HCT116 (cell line): ENCODE results near the gene ETFDH. TPM values are rescaled to one million over a fixed set of nuclear protein-coding genes. Genes with fewer than 3 reads are reported as not detected.

Experiments
- ATAC-seq: fragments of 200-7000 bp; cut with Tn5 transposase; 2 replicates; pipeline ENCODE4 v1.9.1; 2020; ENCODE audit warnings: mild to moderate bottlenecking, moderate library complexity
- BruUV-seq: library from RNA; stranded (reverse); fragments of 400-500 nt; replicated peaks from 2 replicates; lab custom pipeline; 2021; lab: Mats Ljungman, UMichigan
- CTCF ChIA-PET: fragments of 300-600 bp; sonication (Branson Sonifier 250); formaldehyde crosslinking; loops from one replicate; lab custom pipeline; 2021; ENCODE audit warnings: antibody characterized with exemption; lab: Charles Lee
- POLR2A ChIA-PET: fragments of 300-600, 350-600 bp; sonication (Branson Sonifier 250); formaldehyde crosslinking; loops from one replicate; lab custom pipeline; 2021; ENCODE audit warnings: antibody characterized with exemption; lab: Charles Lee
- RAD21 ChIA-PET, 2 experiments: fragments of 300-600 bp; sonication (Branson Sonifier 250); formaldehyde crosslinking; loops; one replicate each; lab custom pipeline; 2023; ENCODE audit warnings: low total read pairs in 2 of 2; ENCODE audit not compliant: uncharacterized antibody in 2 of 2, unreplicated experiment in 2 of 2, low non-redundant PET in 1 of 2; lab: Charles Lee
- DNase-seq: peaks from one replicate; pipeline ENCODE4 v3.0.0-alpha.2; 2010; ENCODE audit warnings: low read depth, low spot score
- H2AFZ ChIP-seq: fragments of 200-600 bp; shearing (Covaris generic), sonication (generic); 2 replicates; pipeline ENCODE4 v1.6.1; 2017; ENCODE audit warnings: low read depth, mixed run types, mixed read lengths, antibody characterized with exemption, low read length; ENCODE audit not compliant: poor library complexity, severe bottlenecking
- H3K27ac ChIP-seq: 2 replicates; pipeline ENCODE4 v1.5.1; 2012; ENCODE audit warnings: low read depth, low read length
- H3K27me3 ChIP-seq: fragments of 200-600 bp; sonication (generic); 2 replicates; pipeline ENCODE4 v1.6.1; 2016; ENCODE audit warnings: mixed run types, low read length, mixed read lengths; ENCODE audit not compliant: insufficient read depth
- H3K36me3 ChIP-seq, 2 experiments: fragments of 200-500 bp in 1 of 2; fragments of 200-600 bp in 1 of 2; sonication (Bioruptor generic) in 1 of 2; sonication (generic) in 1 of 2; 2 replicates each; pipeline versions ENCODE4 v1.5.1 to v1.6.1; 2014 to 2016; ENCODE audit warnings: low read length in 2 of 2, inconsistent platforms in 1 of 2, mixed read lengths in 1 of 2, mixed run types in 1 of 2; ENCODE audit not compliant: insufficient read depth in 2 of 2, control insufficient read depth in 1 of 2
- H3K4me1 ChIP-seq, 2 experiments: fragments of 200-600 bp in 1 of 2; sonication (generic) in 1 of 2; 2 replicates each; pipeline versions ENCODE4 v1.5.1 to v1.6.1; 2012 to 2017; ENCODE audit warnings: low read length in 2 of 2, inconsistent platforms in 1 of 2, mild to moderate bottlenecking in 1 of 2, mixed read lengths in 1 of 2, mixed run types in 1 of 2, moderate library complexity in 1 of 2; ENCODE audit not compliant: insufficient read depth in 2 of 2, control insufficient read depth in 1 of 2
- H3K4me2 ChIP-seq: fragments of 200-600 bp; sonication (generic); 2 replicates; pipeline ENCODE4 v1.6.1; 2017; ENCODE audit warnings: mixed run types, low read length, mixed read lengths
- H3K4me3 ChIP-seq, 2 experiments: fragments of 200-600 bp in 1 of 2; sonication (generic) in 1 of 2; replicated peaks in 1 of 2; 2 replicates each; pipeline ENCODE4 v1.5.1; 2011 to 2016; ENCODE audit warnings: low read length in 2 of 2, control low read depth in 1 of 2, low read depth in 1 of 2, mild to moderate bottlenecking in 1 of 2, mixed read lengths in 1 of 2, mixed run types in 1 of 2
- H3K79me2 ChIP-seq: fragments of 200-600 bp; sonication (generic); 2 replicates; pipeline ENCODE4 v1.6.1; 2017; ENCODE audit warnings: mild to moderate bottlenecking, mixed run types, low read length, moderate library complexity, mixed read lengths; ENCODE audit not compliant: insufficient read depth
- H3K9ac ChIP-seq: fragments of 200-600 bp; sonication (generic); 2 replicates; pipeline ENCODE4 v1.6.1; 2016; ENCODE audit warnings: low read length, mixed read lengths
- H3K9me2 ChIP-seq: fragments of 200-600 bp; sonication (generic), shearing (Covaris generic); 2 replicates; pipeline ENCODE4 v1.6.1; 2017; ENCODE audit warnings: mixed run types, mild to moderate bottlenecking, moderate library complexity; ENCODE audit not compliant: insufficient read depth
- H3K9me3 ChIP-seq, 2 experiments: fragments of 200-500 bp in 1 of 2; fragments of 200-600 bp in 1 of 2; sonication (Bioruptor generic) in 1 of 2; sonication (generic) in 1 of 2; 2 replicates each; pipeline ENCODE4 v1.6.1; 2014 to 2017; ENCODE audit warnings: low read length in 2 of 2, mixed read lengths in 2 of 2, inconsistent platforms in 1 of 2, low read depth in 1 of 2, mild to moderate bottlenecking in 1 of 2, mixed run types in 1 of 2, moderate library complexity in 1 of 2; ENCODE audit not compliant: control insufficient read depth in 1 of 2, insufficient read depth in 1 of 2
- H4K20me1 ChIP-seq: fragments of 200-600 bp; sonication (generic), shearing (Covaris generic); 2 replicates; pipeline ENCODE4 v1.6.1; 2017; ENCODE audit warnings: mixed run types, mild to moderate bottlenecking, moderate library complexity; ENCODE audit not compliant: insufficient read depth
- CBX3 ChIP-seq: IDR thresholded peaks from 2 replicates; pipeline ENCODE4 v1.6.1; 2012; ENCODE audit warnings: low read depth
- EGR1 ChIP-seq: IDR thresholded peaks from 2 replicates; pipeline ENCODE4 v1.6.1; 2012; ENCODE audit warnings: low read depth
- ELF1 ChIP-seq: IDR thresholded peaks from 2 replicates; pipeline ENCODE4 v1.6.1; 2012; ENCODE audit warnings: low read depth, borderline replicate concordance
- EZH2 ChIP-seq: fragments of 200-600 bp; sonication (generic); IDR thresholded peaks from 2 replicates; pipeline ENCODE4 v1.6.1; 2017; ENCODE audit warnings: antibody characterized with exemption, mixed run types
- EZH2phosphoT487 ChIP-seq: fragments of 200-600 bp; IDR thresholded peaks from 2 replicates; pipeline ENCODE4 v1.6.1; 2018; ENCODE audit warnings: antibody characterized with exemption, borderline replicate concordance
- FOSL1 ChIP-seq: IDR thresholded peaks from 2 replicates; pipeline ENCODE4 v1.6.1; 2012; ENCODE audit warnings: low read depth
- JUND ChIP-seq: IDR thresholded peaks from 2 replicates; pipeline ENCODE4 v1.6.1; 2012
- POLR2A ChIP-seq: IDR thresholded peaks from 2 replicates; pipeline ENCODE4 v1.7.0; 2011; ENCODE audit warnings: borderline replicate concordance; ENCODE audit not compliant: insufficient read depth, insufficient read length; ENCODE audit errors: extremely low read depth
- POLR2AphosphoS5 ChIP-seq: IDR thresholded peaks from 2 replicates; pipeline ENCODE4 v1.6.1; 2011; ENCODE audit warnings: mild to moderate bottlenecking, low read depth, low read length, moderate library complexity
- RAD21 ChIP-seq: IDR thresholded peaks from 2 replicates; pipeline ENCODE4 v1.6.1; 2012; ENCODE audit warnings: low read depth, mild to moderate bottlenecking
- SRF ChIP-seq: IDR thresholded peaks from 2 replicates; pipeline ENCODE4 v1.6.1; 2012; ENCODE audit warnings: low read depth
- TCF7L2 ChIP-seq: IDR thresholded peaks from 2 replicates; pipeline ENCODE4 v1.7.0; 2011; ENCODE audit warnings: borderline replicate concordance, inconsistent platforms; ENCODE audit not compliant: insufficient read depth, insufficient read length; ENCODE audit errors: extremely low read depth
- intact Hi-C: fragments of 100-400 bp; cut with micrococcal nuclease; formaldehyde crosslinking; loops from 2 replicates; pipeline ENCODE4 v1.10.0; 2022
- total RNA-seq: library from RNA; stranded (reverse); gene quantifications from one replicate; pipeline ENCODE4 v1.2.1, GENCODE V29; 2021; ENCODE audit not compliant: unreplicated experiment
- TF ChIP-seq, protein P1 (sequence below): IDR thresholded peaks from 2 replicates; pipeline ENCODE4 v1.6.1; 2012
- TF ChIP-seq, protein P2 (sequence below): IDR thresholded peaks from 2 replicates; pipeline ENCODE4 v1.6.1; 2012

Gene ETFDH
- total RNA-seq, 1 experiment from 2014 or later: 22.2 TPM

GRCh38 chr4:158724637-158725036 is 52.5 kb downstream of the ETFDH start:
- Histone ChIP-seq H4K20me1 (no peaks in the 10 kb centered on the region), H3K9me2 (no peaks in the 10 kb centered on the region), H2AFZ (peak overlapping the region; percentile 37), H3K4me2 (peak overlapping the region; percentile 98; the same call in 1 of the 2 replicates), H3K9ac (no peak overlapping the region), H3K9me3 (no peaks in the 10 kb centered on the region), H3K27me3 (peaks cover 7% of the 10 kb centered on the region; the same call in 1 of the 2 replicates), H3K4me3 (no peak overlapping the region), H3K36me3 (peaks cover 4 to 6% of the 10 kb centered on the region in 2 experiments; a peak in 3 of 4 replicates), H3K4me1 (peaks cover 2 to 21% of the 10 kb centered on the region in 2 experiments; a peak in 2 of 4 replicates), H3K79me2 (peaks cover 33% of the 10 kb centered on the region), H3K27ac (no peak overlapping the region)
- intact Hi-C loops: loop anchor here (5.0 kb wide), 1 partner anchor 52 kb away; the partner anchor contains the start of genes C4orf46 and ETFDH
- BruUV-seq: no TSS peak
- ChIA-PET POLR2A (no interaction called here), RAD21 (no interaction called here), CTCF (no interaction called here)
- TF ChIP-seq EZH2: no peak
- no peak for TF ChIP-seq TCF7L2
- TF ChIP-seq JUND: no peak
- TF ChIP-seq, protein P1, sequence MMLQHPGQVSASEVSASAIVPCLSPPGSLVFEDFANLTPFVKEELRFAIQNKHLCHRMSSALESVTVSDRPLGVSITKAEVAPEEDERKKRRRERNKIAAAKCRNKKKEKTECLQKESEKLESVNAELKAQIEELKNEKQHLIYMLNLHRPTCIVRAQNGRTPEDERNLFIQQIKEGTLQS: no peak
- no peak for TF ChIP-seq RAD21
- no peak for TF ChIP-seq POLR2A
- TF ChIP-seq, protein P2, sequence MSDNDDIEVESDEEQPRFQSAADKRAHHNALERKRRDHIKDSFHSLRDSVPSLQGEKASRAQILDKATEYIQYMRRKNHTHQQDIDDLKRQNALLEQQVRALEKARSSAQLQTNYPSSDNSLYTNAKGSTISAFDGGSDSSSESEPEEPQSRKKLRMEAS: no peak
- no peak for TF ChIP-seq POLR2AphosphoS5
- TF ChIP-seq EZH2phosphoT487: no peak
- TF ChIP-seq EGR1: no peak
- TF ChIP-seq FOSL1: no peak
- TF ChIP-seq CBX3: no peak
- TF ChIP-seq ELF1: no peak
- no peak for TF ChIP-seq SRF
- ATAC-seq: no peak
- no peak for DNase-seq
